Upper lobe of left lung (tissue), 6 donors: Measurements from ENCODE around the gene GCC2. TPM values are rescaled to one million over a fixed set of nuclear protein-coding genes. Genes with fewer than 3 reads are reported as not detected.
A peak's percentile ranks its signal among the peaks of the same experiment; 100 is the strongest.
"Not testable (repeated sequence)": the region's sequence is repeated elsewhere in the genome, so short reads cannot be mapped to it uniquely, and the experiment has no call there.

ENCODE experiments used
- ATAC-seq, 2 donors: fragments of 200-7000 bp; cut with Tn5 transposase; one replicate each; pipeline ENCODE4 v1.9.1; 2022; ENCODE audit warnings: mild to moderate bottlenecking in 2 of 2, moderate library complexity in 2 of 2; ENCODE audit not compliant: low FRiP score in 2 of 2
- DNase-seq, 2 donors: peaks; one replicate each; pipeline ENCODE4 v3.0.0-alpha.2; 2019 to 2020
- H3K27ac ChIP-seq, 4 donors: fragments of 200-600 bp; sonication (generic); one replicate each; pipeline ENCODE4 v1.5.1; 2016 to 2019
- H3K27me3 ChIP-seq, 4 donors: fragments of 200-600 bp; sonication (generic); one replicate each; pipeline ENCODE4 v1.5.1; 2017 to 2019
- H3K36me3 ChIP-seq, 4 donors: fragments of 200-600 bp; sonication (generic); one replicate each; pipeline ENCODE4 v1.5.1; 2016 to 2019
- H3K4me1 ChIP-seq, 4 donors: fragments of 200-600 bp; sonication (generic); one replicate each; pipeline ENCODE4 v1.5.1; 2018 to 2019
- H3K4me3 ChIP-seq, 4 donors: fragments of 200-600 bp; sonication (generic); one replicate each; pipeline ENCODE4 v1.5.1; 2017 to 2019; ENCODE audit warnings: mild to moderate bottlenecking in 2 of 4, moderate library complexity in 1 of 4
- H3K9me3 ChIP-seq, 4 donors: fragments of 200-600 bp; sonication (generic); one replicate each; pipeline ENCODE4 v1.5.1; 2018 to 2019
- EP300 ChIP-seq, 4 donors: sonication (generic); formaldehyde crosslinking; IDR thresholded peaks; one replicate each; pipeline ENCODE4 v1.5.1; 2017; ENCODE audit warnings: antibody characterized with exemption in 4 of 4, control low read depth in 2 of 4
- POLR2A ChIP-seq, 4 donors: fragments of 450-650 bp; IDR thresholded peaks; one replicate each; pipeline ENCODE4 v1.5.1; 2016 to 2017; ENCODE audit warnings: antibody characterized with exemption in 4 of 4, mild to moderate bottlenecking in 2 of 4
- POLR2AphosphoS5 ChIP-seq, 2 donors: sonication (generic); formaldehyde crosslinking; IDR thresholded peaks; one replicate each; pipeline ENCODE4 v1.5.1; 2017; ENCODE audit warnings: antibody characterized with exemption in 2 of 2
- WGBS, 2 donors: methylation state at CpG; one replicate each; pipeline ENCODE4 v1.1.5; 2017 to 2018; 5-methylcytosine and 5-hydroxymethylcytosine counted together
- total RNA-seq, 6 donors: library from RNA; depleted of rRNA in 4 of 6; stranded (reverse); fragments of >200 nt in 4 of 6; gene quantifications; one replicate each; pipeline versions ENCODE4 v1.1.0 to v1.2.1, GENCODE V29; 2016 to 2021
- TF ChIP-seq, protein P1 (sequence below), 6 experiments: fragments of 450-650 bp in 4 of 6; fragments of 200-600 bp in 2 of 6; sonication (generic) in 2 of 6; IDR thresholded peaks; one replicate each; pipeline ENCODE4 v1.5.1; 2016 to 2019; ENCODE audit warnings: antibody characterized with exemption in 6 of 6
- donor health status: DM: no; HTN: no; CAD: no; lungs with moderate emphysema.
- donor health status: DM: no; HTN: yes; CAD: no; lungs with severe emphysema.

The GCC2 gene
- total RNA-seq, 6 donors from 2014 or later, result 30.7 to 96.4 (median 37.8) TPM

DNA sequence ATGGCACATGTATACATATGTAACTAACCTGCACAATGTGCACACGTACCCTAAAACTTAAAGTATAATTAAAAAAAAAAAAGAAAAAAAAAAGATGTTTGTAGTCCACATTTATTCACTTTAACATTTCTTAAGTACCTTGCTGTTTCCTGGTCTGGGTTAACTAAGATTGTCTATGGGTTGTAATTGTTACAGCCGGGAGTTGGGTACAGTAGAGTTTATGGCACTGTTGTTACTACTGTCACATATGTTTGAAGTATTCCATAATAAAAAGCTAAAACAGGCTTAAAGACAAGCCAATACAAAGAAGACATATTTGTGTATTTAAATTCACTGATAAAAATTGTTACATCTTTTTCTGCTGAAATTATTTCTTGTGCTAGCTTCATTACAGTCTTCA lies 36.2 kb downstream of the GCC2 start:
- Histone ChIP-seq H3K36me3 (peaks cover 13 to 91% (median 35%) of the 10 kb centered on the region in 4 donors), H3K4me1 (no peaks in the 10 kb centered on the region), H3K4me3 (no peak overlapping the region), H3K9me3 (no peaks in the 10 kb centered on the region), H3K27me3 (no peaks in the 10 kb centered on the region), H3K27ac (no peak overlapping the region)
- no peak for TF ChIP-seq POLR2AphosphoS5 (IDR thresholded peaks at IDR 0.05)
- TF ChIP-seq POLR2A (IDR thresholded peaks at IDR 0.05), result no peak
- no peak for TF ChIP-seq EP300 (IDR thresholded peaks at IDR 0.05)
- TF ChIP-seq, protein P1, sequence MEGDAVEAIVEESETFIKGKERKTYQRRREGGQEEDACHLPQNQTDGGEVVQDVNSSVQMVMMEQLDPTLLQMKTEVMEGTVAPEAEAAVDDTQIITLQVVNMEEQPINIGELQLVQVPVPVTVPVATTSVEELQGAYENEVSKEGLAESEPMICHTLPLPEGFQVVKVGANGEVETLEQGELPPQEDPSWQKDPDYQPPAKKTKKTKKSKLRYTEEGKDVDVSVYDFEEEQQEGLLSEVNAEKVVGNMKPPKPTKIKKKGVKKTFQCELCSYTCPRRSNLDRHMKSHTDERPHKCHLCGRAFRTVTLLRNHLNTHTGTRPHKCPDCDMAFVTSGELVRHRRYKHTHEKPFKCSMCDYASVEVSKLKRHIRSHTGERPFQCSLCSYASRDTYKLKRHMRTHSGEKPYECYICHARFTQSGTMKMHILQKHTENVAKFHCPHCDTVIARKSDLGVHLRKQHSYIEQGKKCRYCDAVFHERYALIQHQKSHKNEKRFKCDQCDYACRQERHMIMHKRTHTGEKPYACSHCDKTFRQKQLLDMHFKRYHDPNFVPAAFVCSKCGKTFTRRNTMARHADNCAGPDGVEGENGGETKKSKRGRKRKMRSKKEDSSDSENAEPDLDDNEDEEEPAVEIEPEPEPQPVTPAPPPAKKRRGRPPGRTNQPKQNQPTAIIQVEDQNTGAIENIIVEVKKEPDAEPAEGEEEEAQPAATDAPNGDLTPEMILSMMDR (IDR thresholded peaks at IDR 0.05), result no peak
- no peak for DNase-seq
- 94 to 100% methylated on average over 2 of the region's 2 CpGs for WGBS, 2 donors
- no peak for ATAC-seq

DNA sequence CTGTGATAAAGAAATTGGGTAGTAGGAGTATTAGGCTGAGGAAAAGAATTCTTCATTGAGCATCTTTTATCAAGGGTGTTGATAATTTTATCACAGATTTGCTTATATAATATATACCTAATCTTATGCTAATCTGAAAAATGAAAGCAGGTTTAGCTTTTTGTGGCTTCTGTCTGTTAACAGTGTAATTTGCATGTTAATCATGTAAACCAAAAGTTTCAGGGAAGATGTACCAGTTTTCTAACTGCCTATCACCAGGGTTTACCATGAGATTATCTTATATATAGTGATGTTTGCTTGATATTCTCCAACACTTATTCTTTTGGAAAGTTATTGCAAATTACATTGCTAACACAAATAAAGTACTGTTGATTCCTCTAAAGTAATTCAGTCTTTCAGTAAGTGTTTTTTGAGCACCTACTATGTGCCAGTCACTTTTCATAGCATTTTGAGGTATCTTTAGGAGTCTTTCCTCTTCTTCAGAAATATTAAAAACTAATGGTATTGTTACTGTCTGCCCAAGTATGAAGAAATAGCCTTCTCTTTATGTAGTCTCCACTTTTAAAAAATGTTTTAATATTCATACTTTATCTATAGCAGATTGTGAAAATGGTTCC lies 41.6 kb downstream of the GCC2 start:
- peaks cover 14 to 95% (median 39%) of the 10 kb centered on the region in 4 donors for H3K36me3 ChIP-seq
- H3K27ac ChIP-seq, result no peak overlapping the region
- H3K4me3 ChIP-seq, result no peak overlapping the region
- no peak for TF ChIP-seq POLR2A (IDR thresholded peaks at IDR 0.05)
- no peak for TF ChIP-seq POLR2AphosphoS5 (IDR thresholded peaks at IDR 0.05)
- TF ChIP-seq, protein P1 (IDR thresholded peaks at IDR 0.05), result no peak
- no peak for TF ChIP-seq EP300 (IDR thresholded peaks at IDR 0.05)
- no peaks in the 10 kb centered on the region for H3K4me1 ChIP-seq
- DNase-seq, result no peak
- no peak for ATAC-seq
- no peaks in the 10 kb centered on the region for H3K9me3 ChIP-seq
- no peaks in the 10 kb centered on the region for H3K27me3 ChIP-seq

DNA sequence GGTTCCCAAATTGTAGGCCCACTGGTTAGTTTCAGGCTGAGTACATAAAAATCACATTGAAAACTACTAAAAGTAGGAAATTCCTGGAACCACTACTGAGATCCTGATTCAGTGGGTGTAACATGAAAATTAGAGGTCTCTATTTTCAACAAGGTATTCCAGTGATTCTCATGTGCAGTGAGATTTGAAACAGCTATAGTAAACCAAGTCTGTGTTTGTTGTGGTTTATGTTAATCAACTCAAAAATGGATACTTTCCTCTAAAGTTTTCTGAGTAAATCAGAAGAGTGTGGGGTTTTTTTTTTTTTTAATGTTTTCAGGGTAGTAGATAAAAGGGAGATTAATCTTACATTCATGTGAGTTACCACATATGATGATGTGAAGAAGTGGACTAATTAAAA lies 42.8 kb downstream of the GCC2 start:
- Histone ChIP-seq H3K4me1 (no peaks in the 10 kb centered on the region), H3K27me3 (no peaks in the 10 kb centered on the region), H3K9me3 (no peaks in the 10 kb centered on the region), H3K27ac (no peak overlapping the region), H3K4me3 (no peak overlapping the region), H3K36me3 (peaks cover 11 to 88% (median 37%) of the 10 kb centered on the region in 4 donors)
- DNase-seq (no peak), ATAC-seq (no peak)
- TF ChIP-seq POLR2A (IDR thresholded peaks at IDR 0.05) (no peak), POLR2AphosphoS5 (IDR thresholded peaks at IDR 0.05) (no peak), EP300 (IDR thresholded peaks at IDR 0.05) (no peak)
- TF ChIP-seq, protein P1 (IDR thresholded peaks at IDR 0.05), result no peak

DNA sequence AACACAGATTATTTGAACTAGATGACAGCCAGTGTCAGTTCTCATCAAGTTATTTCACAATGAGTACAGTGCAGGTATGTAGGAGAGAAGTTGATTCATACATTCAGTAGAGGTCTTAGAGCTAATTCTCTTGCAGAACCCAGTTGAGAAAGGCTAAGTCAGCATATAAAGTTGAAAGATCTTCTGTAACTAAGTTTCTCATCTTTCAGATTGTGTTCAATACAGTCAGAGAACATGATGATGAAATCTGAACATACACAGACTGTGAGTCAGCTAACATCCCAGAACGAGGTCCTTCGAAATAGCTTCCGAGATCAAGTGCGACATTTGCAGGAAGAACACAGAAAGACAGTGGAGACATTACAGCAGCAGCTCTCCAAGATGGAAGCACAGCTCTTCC lies 43.4 kb downstream of the GCC2 start:
- H3K4me1 ChIP-seq, result no peaks in the 10 kb centered on the region
- no peak overlapping the region for H3K4me3 ChIP-seq
- no peaks in the 10 kb centered on the region for H3K9me3 ChIP-seq
- WGBS, 2 donors, result 82 to 84% methylated on average over 4 of the region's 4 CpGs
- no peak overlapping the region for H3K27ac ChIP-seq
- H3K27me3 ChIP-seq, result no peaks in the 10 kb centered on the region
- H3K36me3 ChIP-seq, result peaks cover 11 to 88% (median 42%) of the 10 kb centered on the region in 4 donors
- TF ChIP-seq POLR2AphosphoS5 (IDR thresholded peaks at IDR 0.05), result no peak
- TF ChIP-seq POLR2A (IDR thresholded peaks at IDR 0.05), result no peak
- TF ChIP-seq, protein P1 (IDR thresholded peaks at IDR 0.05), result no peak
- TF ChIP-seq EP300 (IDR thresholded peaks at IDR 0.05), result no peak
- peak in 1 of 2 donors; percentile 43 for ATAC-seq
- no peak for DNase-seq

DNA sequence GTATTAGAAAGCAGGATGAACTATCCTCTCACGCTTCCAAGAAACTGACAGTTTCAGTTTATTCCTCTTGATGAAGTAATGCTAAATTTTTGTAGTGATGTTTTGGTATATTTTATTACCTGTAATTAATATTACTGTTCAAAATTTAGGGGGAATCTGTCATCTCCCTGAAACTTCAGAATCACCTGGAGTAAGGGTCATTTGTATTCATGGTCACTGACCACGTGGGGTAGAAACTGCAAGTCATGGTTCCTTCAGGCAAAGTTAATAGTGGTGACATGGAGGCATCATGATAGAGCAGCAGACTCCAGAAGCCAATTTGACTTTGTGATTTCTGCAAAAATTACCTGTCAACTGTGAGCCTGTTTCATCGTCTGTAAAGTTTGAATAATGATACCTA lies 47.2 kb downstream of the GCC2 start:
- not testable (repeated sequence) for H3K4me3 ChIP-seq, H3K27me3 ChIP-seq, H3K27ac ChIP-seq, H3K4me1 ChIP-seq, H3K9me3 ChIP-seq, DNase-seq, ATAC-seq
- 90 to 92% methylated on average over 1 to 2 of the region's 3 CpGs for WGBS, 2 donors
- peaks cover 8 to 67% (median 29%) of the 10 kb centered on the region in 4 donors for H3K36me3 ChIP-seq

DNA sequence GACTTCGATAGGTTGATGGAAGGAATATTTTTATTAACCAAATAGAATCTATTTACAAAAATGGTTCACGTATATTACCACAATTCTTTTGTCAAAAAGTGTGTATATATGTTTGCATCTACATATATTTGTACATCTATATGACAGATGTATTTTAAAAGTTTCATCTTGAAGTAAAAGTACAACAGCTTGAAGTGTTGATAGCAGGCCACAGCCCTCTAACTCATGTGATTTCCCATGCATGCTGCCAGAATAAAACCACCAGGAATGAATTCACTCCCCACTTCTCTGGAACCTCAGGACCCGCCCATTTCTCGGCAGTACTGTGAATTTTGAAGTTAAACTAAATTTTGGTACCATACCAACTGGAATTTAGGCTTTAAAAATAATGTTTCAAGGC lies 58.6 kb downstream of the GCC2 start:
- not testable (repeated sequence) for H3K27ac ChIP-seq, ATAC-seq, H3K36me3 ChIP-seq, H3K4me3 ChIP-seq, DNase-seq, H3K27me3 ChIP-seq, H3K9me3 ChIP-seq, H3K4me1 ChIP-seq
- WGBS, 2 donors, result 91 to 97% methylated on average over 2 to 4 of the region's 4 CpGs

DNA sequence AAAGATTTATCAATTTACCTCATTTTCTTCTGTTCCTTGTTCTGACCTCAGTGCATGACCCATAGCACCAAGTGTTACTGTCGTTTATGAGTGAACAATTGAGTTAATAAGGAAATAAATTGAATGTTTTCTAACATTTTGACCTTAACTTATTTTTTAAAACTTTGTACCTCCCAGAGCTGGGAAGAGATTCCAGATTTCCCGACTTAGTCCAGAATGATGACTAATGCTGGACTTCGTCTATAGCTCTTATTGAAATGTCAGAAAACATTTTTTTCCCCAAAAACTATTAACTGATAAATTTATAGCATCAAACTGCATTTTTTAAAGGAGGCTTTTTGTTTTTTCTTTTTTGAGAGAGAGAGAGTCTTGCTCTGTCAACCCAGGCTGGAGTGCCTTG lies 63.4 kb downstream of the GCC2 start:
- H3K27me3 ChIP-seq, DNase-seq, H3K4me3 ChIP-seq, H3K36me3 ChIP-seq, ATAC-seq, H3K9me3 ChIP-seq, H3K27ac ChIP-seq, H3K4me1 ChIP-seq: not testable (repeated sequence)
- 76 to 81% methylated on average over 3 of the region's 3 CpGs for WGBS, 2 donors

DNA sequence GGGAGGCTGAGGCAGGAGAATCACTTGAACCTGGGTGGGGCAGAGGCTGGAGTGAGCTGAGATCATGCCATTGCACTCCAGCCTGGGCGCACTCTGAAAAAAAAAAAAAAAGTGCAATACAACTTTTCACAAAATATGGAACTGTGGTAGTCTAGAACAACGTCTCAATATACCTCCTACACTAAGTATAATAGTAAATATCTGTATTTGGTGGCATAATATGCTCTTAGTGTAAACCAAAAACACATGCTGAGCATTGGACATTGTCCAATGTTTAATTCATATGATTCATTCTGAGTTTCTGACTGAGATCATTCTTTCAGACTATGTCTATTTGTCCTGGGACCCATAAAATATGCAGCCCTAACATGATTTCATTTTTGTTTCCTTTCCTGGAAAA lies 65.5 kb downstream of the GCC2 start:
- H3K9me3 ChIP-seq, H3K27ac ChIP-seq, H3K4me1 ChIP-seq, DNase-seq, H3K27me3 ChIP-seq, ATAC-seq, H3K4me3 ChIP-seq, H3K36me3 ChIP-seq: not testable (repeated sequence)
- 74 to 77% methylated on average over 2 of the region's 2 CpGs for WGBS, 2 donors

DNA sequence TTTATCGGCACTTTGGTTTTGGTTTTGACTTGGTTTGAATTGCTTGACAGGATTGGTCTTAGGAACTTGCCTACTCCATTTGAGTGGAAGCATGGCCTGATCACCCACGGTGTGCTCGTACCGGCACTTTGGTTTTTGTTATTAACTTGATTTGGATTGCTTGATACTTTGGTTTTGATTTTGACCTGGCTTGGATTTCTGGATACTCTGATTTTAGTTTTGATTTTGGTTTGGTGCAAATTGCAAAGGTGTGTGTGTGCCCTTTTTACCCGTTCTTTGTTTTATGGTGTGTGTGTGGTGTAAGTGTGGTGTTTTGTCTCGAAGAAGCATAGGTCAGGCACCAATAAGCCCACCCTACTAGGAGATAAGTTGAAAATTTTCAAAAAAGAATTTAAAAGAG lies 75.7 kb downstream of the GCC2 start:
- WGBS, 2 donors, result 94 to 98% methylated on average over 4 to 5 of the region's 6 CpGs
- ATAC-seq, H3K36me3 ChIP-seq, DNase-seq, H3K4me3 ChIP-seq, H3K9me3 ChIP-seq, H3K27me3 ChIP-seq, H3K27ac ChIP-seq, H3K4me1 ChIP-seq: not testable (repeated sequence)
